Midbrain (tissue), 1 donor: ENCODE data around the gene PKIG.

Experiments used
- DNase-seq: peaks from one replicate; lab custom pipeline; 2025; lab: John Stamatoyannopoulos, UW

PKIG gene

DNA sequence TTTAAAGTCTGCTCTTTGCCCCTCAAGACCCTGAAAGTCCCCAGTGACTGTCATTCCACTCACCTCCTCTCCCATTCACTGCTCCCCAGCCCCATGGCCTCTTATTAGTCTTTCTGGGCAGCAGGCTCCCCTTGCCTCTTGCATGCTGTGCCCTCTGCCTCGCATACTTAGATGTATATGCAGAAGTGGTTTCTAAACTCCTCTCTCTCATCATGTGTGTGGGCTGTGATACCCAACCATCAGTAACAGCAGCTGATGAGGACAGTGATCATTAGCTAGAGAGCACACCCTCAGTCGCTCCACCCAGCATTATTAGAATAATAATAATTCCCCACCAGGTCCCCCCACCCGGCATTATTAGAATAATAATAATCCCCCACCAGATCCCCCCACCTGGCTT lies 14.5 kb downstream of the PKIG start:
- DNase-seq, result no peak

DNA sequence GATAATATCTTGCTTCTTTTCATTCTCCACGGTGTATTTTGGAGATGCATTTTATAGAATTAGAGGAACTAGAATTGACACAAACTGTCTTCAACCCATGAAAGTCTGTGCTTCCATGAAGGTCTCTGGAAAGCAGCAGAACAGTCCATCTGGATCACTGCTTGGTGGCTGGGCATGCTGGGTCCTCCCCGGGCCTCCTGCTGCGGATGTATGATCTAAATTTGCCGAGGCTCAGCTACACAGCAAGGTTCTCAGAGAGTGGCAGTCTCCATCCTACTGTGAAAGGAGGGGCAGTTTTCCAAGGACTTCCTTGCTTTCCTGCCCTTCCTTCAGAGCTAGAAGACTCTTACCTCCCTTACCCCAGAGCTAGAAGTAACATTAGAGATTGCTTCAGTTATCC lies 15.1 kb downstream of the PKIG start:
- no peak for DNase-seq

DNA sequence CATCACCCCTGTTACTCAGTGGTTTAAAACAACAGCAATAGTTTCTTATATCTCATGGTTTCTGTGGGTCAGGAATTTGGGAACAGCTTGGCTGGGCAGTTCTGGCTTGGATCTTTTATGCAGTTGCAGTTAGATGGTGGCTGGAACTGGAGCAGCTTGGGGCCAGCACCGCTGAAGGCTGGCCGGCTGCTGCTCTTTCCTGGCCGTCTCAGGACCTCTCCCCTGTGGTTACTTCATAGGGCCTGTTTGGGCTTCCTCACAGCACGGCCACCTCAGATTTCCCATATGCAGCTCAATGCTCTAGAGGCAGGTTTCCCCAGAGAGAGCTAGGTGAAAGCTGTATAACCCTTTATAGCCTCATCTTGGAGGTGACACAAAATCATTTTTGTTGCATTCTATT lies 15.6 kb downstream of the PKIG start:
- DNase-seq, result no peak

DNA sequence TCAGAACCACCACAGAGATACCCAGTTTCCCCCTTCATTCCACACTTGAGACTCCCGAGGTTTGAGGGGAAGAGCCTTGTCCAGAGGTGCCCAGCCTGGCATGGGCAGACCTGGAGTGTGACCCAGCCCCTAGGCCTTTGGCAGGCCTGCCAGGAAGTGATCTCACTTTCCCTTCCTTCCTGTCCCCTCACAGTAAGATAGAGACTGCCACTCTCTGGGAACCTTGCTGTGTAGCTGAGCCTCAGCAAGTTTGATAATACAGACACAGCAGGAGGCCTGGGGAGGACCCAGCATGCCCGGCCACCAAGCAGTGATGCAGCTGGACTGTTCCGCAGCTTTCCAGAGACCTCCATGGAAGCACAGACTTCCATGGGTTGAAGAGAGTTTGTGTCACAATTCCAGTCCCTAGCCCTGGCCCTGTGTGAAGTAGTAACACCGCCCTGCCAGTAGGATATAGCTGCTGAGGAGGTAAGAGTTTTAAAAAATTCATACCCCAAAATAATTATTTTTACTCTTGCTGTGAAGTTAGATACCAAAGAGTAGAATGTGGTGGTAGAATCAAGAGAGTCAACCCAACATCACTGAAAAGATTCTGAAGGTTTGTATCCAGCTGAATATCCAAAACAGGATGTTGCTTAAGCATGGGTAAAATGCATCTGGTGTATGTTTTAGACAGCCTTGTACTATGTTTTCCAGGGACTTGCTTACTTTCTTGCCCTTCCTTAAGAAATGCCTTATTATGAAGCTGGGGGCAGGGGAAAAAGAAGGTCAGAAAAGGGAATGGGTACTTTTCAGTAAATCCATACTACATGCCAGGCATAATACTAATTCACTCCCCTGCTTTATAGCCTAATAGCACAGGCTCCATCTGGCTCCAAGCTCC lies 16.3 kb downstream of the PKIG start:
- no peak for DNase-seq

DNA sequence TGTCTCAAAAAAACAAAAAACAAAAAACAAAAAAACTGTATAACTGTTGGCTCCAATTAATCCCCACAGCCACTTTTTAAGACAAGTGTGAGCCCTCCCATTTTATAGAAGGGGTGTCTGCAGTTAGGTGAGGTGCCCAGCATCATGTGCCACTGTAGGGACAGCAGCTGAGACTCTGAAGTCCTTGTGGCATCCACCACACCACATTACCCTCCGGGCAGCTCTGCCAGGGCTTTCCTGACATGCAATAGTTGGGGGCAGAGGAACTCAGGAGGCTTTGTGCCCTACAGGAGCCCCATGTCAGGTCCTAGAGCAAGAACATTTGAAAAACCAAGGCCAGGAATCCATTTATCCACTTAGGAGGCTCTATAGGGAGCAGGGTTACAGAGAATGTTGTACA lies 17.3 kb downstream of the PKIG start:
- DNase-seq, result no peak

DNA sequence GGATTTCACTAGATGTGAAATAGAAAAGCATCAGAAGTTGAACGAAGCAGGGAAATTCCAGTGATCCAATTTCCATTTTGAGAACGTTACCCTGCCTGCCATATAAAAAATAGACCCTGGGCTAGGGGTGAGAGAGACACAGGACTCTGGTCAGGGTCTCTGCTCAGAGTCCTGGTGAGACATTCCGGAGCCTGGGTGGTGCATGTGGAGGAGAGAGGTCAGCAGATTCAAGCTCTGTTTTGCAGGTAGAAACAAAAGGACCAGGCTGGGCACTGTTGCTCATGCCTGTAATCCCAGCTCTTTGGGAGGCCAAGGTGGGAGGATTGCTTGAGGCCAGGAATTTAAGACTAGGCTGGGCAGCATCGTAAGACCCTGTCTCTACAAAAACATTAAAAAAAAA lies 17.9 kb downstream of the PKIG start:
- DNase-seq, result no peak

DNA sequence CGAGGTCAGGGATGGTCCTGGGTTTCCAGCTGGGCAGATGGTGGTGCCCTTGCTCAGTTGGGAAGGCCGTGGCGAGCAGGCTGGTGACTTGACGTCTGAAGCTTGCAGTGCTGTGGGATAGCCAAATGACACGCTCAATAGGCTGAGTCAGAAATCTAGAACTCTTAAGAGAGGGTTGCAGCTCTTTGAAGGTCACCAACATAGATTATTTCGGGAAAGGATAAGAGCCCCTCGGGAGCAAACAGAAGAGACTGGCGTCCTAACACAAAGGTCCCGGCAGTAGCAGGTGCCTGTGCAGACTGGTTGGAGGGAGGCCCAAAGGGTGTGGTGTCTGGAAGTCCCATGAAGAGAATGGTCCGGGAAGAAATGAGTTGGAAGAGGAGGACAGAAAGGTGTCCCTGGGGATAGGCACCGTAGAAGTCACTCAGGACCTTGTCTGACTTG lies 18.4 kb downstream of the PKIG start:
- no peak for DNase-seq

DNA sequence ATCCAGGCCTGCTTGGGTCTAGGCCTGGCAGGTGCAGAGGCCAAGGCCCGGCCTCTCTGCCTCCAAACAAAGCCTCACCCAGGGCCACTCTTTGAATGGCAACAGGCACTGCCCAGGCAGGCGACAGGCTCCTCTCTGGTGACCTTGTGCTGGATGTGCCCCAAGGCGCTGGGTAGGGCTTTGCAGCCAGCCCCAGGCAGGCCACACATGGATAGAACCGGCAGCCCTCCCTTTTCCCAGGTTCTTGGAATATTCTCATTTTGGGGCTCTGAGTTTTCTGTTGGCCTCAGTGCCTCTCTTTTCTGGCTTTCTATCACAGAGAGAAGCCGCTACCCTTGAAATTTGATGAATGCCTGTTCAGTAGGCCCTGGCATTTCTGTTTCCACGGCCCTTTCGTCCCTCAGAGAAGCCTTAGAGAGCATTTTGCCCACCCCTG lies 18.9 kb downstream of the PKIG start:
- DNase-seq, result no peak

DNA sequence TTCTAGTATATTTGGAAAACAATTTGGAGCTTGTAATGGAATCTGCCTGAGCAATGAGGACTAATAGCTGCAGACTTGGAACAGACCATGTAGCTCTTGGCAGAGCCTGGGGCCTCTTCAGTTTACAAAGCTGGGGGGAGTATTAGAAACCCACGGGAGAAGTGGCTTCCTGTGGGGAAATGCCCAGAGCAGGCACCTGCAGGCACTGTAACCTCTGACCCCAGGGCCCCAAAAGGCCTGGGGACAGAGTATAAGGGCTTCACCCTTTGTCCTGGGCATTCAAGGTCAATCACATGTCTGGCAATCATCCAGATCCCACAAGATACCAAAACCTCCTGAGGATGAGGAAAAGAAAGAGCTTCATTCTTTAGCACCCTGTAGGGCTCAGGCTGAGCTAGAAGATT lies 19.4 kb downstream of the PKIG start:
- DNase-seq, result peak; percentile 40

DNA sequence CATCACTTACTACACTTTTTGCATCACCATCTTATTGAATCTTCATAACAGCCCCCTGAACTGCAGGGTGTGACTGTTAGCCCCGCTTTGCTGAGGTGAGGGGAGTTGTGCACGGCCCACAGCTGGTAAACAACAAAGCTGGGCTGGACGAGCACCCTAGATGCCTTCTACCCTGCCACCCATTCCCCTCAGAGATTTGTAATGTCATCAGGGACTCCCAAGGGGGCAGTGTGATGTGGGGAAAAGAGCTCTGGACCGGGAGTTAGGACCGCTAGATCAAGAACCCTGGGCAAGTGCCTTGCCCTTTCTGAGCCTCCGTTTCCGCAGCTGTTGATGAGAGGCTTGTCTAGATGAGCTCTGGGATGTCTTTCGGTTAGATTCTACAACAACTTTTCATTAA lies 20.9 kb downstream of the PKIG start:
- DNase-seq, result no peak

DNA sequence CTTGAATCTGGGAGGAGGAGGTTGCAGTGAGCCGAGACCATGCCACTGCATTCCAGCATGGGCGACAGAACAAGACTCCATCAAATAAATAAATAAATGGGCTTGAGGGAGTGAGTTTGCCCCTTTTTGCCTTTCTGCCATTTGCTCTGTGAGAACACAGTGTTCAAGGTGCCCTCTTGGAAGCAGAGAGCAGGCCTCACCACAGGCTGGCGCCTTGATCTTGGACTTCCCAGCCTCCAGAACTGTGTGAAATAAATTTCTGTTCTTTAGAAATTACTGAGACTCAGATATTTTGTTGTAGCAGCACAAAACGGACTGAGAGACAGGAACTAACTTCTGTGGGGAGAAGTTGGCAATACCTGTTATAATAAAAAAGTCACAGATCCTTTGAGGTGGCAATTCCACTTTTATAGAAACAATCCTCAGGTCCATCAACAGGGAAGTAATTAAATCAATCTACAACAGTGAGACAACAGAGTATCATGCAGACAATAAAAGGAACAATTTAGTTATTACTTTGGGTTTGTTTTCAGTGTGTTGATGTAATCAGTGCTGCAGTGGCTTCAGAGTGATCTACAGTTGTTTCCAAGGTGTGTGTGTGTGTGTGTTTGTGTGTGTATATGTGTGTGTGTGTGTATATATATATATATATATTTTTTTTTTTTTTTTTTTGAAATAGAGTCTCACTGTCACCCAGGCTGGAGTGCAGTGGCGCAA lies 24.5 kb downstream of the PKIG start:
- no peak for DNase-seq

DNA sequence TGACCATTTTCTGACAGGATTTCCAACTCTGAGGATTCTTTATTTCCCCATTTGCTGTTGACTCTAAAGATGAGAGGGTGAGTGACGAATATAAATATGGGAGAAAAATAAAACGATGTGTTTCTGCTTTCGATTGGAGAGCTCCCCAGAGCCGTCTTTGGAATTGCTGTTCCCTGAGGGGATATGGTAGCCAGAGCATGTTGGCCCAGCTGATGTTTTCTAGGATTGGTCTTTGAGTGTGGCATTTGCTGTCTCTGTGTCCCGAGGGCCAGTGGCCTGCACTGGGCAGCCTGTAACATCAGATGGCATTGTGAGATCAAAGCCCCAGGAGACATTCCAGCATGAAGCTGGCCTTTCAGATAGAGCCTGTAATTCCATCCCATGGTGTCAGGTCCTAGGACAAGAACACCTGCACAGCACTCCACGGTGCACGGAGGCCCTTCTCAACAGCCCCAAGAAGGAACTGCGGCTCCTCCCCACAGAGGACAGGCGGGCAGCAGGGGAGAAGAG lies 26.7 kb downstream of the PKIG start:
- DNase-seq, result no peak

DNA sequence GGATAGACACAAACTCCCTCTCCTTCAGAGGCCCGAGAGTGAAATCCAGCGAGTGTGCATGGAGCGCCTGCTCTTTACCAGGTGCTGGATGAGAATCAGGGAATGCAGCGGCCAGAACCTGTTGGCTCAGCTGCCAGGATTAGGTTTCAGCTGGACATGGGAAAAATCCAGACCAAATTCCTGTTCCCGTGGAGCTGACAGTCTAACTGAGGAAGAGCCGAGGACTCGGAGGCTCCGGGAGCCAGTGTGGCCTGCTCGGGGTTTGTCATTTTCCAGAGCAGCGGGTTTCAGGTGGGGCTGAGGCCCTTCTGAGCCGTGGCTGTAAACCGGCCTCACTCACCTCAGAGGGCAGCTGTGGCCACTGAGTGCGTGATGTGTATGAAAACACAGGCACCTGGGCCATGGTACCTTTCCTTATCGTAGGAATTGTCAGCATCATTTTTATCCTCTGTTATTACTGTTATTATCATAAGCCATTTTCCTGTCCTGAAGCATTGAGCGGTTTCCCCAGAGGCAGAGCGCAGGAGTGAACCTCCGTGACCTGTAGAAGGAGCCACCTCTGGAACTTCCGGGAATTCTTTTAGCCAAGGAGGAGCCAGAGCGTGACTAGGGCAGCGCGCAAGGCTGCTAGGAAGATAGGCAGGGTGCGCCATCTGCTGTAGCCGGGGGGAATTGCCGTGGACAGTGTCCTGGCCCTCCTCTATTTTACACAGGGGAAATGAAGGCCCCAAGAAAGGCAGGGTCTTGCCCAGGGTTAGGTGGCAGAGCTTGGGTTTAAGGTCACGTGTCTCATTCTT lies 27.3 kb downstream of the PKIG start:
- peak; percentile 84 for DNase-seq

DNA sequence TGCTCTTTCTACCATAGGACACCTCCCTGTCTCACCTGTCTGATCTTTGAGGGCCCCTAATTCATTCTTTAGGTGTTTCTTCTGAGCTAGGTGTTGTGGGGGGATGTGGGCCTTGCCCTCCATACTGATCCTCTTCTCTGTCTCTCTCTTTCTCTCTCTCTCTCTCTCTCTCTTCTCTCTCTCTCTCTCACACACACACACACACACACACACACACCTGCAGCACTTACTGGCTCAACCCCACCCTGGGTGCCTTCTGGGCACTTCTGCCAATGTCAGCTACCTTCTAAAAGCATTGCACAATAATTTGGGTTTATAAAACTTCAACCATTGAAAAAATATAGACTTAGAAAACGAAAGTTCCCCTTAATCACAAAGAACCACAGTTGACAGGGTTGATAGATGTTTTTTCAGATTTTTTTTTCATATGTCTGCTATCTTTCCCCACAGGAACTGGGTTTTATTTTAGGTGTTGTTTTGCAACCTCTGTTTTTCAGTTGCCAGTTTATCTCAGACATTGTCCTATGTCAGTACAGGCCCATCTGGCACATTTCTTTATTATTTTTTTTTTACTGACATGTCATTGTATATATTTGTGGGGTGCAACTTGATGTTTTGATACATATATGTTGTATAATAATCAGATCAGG lies 28.1 kb downstream of the PKIG start:
- DNase-seq, result no peak

DNA sequence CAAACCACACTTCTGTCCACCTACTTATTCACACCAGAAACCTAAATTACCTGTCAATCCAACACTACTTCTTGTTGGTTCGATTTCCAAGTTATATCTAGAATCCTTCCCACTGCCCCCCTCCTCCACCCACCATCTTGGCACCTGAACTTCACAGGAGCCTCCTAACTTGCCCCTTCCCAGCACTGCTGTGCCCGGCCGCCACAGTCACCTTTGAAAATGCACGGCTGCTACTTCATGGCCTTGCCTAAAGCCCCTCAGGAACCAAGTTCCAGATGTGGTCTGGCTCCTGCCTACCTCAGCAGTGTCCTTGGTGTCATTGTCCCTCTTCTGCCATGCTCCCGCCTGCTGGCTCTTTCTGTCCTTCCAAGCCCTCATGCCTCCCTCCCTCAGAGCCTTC lies 31.2 kb downstream of the PKIG start:
- no peak for DNase-seq

DNA sequence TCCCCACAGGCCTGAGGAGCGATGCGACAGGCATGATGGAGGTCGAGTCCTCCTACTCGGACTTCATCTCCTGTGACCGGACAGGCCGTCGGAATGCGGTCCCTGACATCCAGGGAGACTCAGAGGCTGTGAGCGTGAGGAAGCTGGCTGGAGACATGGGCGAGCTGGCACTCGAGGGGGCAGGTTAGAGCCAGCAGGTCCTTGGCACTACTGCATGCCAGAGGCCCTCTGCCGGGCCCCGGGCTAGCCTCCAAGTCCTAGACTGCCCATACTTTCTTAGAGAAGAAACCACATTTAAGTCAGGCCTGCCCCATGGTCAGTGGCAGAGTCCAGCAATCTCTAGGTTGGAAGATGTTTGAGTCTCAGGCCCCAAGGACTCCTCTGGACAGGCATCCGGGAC lies 32.1 kb downstream of the PKIG start:
- DNase-seq, result peak; percentile 39

DNA sequence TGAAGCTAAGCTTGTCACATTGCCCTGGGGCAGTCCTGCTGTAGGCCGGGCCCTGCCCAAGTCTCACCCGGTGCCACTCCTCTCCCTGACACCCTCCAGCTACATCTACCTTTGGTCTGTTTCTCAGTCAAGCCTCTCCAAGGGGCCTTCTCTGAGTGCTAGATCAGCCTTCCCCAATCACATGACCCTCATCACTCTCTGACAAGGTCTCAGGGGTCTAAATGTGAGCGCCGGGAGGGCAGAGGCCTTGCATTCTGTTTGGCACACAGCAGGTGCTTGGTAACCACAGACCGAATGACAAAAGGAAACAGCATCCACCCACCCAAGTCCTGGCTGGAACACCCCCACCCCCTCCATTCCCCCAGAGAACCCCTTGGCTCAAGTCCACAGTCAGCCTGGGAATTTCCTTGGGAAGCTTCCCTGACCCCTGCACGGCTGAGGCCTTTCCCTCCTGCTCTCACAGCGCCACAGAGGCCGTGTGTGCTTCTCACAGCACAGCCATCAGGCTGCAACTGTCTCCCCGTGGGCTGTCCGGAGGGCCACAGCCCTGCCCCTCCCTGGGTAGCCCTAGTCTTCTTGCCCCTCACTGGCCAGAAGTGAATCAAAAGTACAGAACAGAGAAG lies 32.9 kb downstream of the PKIG start:
- DNase-seq, result no peak

DNA sequence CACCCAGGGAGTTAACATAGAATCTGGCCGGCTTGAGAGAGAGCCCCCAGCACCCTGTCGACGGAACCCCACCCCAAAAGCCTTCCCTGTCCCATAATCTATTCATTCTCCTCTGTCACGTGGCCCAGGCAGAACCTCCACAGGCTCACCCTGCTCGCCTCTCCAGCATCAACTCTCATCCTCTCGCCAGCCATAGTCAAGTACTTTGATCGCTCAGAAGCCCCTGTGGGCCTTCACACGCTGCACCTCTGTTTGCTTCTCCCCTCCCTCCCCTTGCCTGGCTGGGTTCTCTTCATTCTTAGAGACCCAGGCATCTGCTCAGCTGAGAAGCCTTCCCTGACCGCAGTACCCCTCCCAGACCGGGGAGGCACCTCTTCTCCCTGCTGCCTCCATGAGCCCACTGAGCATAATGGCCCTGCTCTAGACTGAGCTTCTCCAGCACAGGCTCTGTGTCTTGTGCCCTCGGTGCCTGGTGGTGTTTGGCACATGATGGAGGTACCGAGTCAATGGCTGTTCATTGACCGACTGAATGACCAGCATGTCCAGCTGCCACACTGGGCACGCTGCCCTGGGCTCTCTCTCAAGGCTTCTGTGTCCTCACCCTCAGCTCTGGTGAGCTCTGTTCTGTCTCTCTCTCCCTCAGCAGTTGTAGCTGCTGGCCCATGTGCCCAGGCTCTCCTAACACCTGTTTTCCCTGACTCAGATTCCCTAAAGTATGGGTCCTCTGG lies 33.7 kb downstream of the PKIG start:
- peak; percentile 90 for DNase-seq

DNA sequence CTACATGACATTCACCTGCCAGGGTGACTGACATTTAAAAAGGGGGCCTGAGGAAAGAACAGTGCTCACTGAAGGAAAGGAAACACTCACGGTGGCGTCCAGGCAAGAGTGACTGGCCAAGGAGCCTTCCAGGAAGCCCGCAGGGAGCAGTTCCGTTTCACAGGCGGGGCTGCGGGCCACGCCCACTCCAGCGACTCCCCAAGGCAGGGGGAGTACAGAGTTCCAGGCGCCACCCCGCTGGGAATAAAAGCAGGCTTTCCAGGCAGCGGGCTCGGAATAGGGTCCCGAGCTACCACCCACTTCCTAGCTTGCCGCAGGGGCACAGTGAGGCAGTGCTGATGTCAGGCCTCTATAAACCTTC lies 34.2 kb downstream of the PKIG start:
- no peak for DNase-seq

DNA sequence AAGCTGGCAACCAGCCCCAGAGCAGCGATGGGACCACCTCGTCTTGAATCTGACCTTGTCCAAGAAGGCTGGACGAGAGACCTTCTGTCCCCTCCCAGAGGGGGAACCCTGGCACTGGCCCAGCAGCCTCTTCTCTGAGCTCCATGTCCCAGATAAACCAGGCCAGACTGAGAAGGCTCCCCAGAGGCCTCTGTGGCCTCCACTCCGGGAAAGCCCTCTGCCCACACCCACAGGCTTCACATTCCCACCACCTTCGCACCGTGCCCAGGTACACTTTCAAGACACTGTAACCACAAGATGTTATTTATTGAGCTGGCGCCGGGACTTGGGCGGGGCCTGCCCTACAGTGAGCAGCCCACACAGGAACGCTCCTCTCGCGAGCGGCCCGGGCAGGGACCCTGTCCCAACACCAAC lies 35.9 kb downstream of the PKIG start:
- DNase-seq, result no peak

DNA sequence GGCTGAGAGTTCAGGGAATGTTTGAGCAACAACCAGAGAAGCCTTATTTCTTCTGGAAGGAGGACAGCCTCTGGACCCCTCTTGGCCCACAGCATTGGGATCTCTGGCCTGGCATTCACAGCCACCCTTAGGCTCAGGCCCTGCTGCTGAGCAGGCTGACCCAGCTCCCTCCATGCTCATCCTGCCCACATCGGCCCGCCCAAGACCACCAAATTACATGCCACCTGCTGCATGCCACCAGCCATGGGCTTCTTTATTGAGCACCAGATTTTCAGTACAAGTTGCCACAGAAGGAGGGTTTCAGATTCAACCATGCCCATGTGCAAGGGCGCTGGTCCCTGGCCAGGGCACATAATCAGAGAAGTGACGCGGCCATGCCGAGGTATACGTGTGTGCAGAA lies 36.9 kb downstream of the PKIG start:
- DNase-seq, result no peak
